GM23338 (cell line): ENCODE measurements around the gene RUBCN. TPM values are rescaled to one million over a fixed set of nuclear protein-coding genes. Genes with fewer than 3 reads are reported as not detected.

Experiments used
- ATAC-seq: fragments of 200-7000 bp; cut with Tn5 transposase; 3 replicates; pipeline ENCODE4 v1.9.1; 2020
- DNase-seq: peaks from one replicate; pipeline ENCODE4 v3.0.0-alpha.2; 2015; ENCODE audit warnings: low spot score
- H2AFZ ChIP-seq: fragments of 200-600 bp; sonication (generic); 2 replicates; pipeline ENCODE4 v1.8.0; 2016; ENCODE audit warnings: antibody characterized with exemption, mild to moderate bottlenecking, moderate library complexity
- H3F3A ChIP-seq: fragments of 200-600 bp; sonication (generic); replicated peaks from 2 replicates; pipeline ENCODE4 v1.8.0; 2017; ENCODE audit warnings: antibody characterized with exemption, mixed run types, low read depth
- H3K27ac ChIP-seq: fragments of 200-600 bp; sonication (generic); 2 replicates; pipeline ENCODE4 v1.6.1; 2016; ENCODE audit warnings: low read depth
- H3K27me3 ChIP-seq: fragments of 200-600 bp; sonication (generic); 2 replicates; pipeline ENCODE4 v1.8.0; 2016; ENCODE audit warnings: mild to moderate bottlenecking, mixed run types, moderate library complexity; ENCODE audit not compliant: insufficient read depth
- H3K36me3 ChIP-seq: fragments of 200-600 bp; sonication (generic); 2 replicates; pipeline ENCODE4 v1.8.0; 2016; ENCODE audit warnings: mild to moderate bottlenecking; ENCODE audit not compliant: insufficient read depth
- H3K4me1 ChIP-seq: fragments of 200-600 bp; sonication (generic); 2 replicates; pipeline ENCODE4 v1.8.0; 2016; ENCODE audit warnings: mild to moderate bottlenecking, moderate library complexity; ENCODE audit not compliant: insufficient read depth
- H3K4me2 ChIP-seq: fragments of 200-600 bp; sonication (generic); 2 replicates; pipeline ENCODE4 v1.7.1; 2017; ENCODE audit warnings: mixed run types
- H3K4me3 ChIP-seq: fragments of 200-600 bp; sonication (generic); 2 replicates; pipeline ENCODE4 v1.6.1; 2016; ENCODE audit warnings: mixed run types
- H3K79me2 ChIP-seq: fragments of 200-600 bp; sonication (generic); replicated peaks from 2 replicates; pipeline ENCODE4 v1.8.0; 2017; ENCODE audit warnings: mild to moderate bottlenecking; ENCODE audit not compliant: insufficient read depth
- H3K9me2 ChIP-seq: fragments of 200-600 bp; sonication (generic); 2 replicates; pipeline ENCODE4 v1.8.0; 2017; ENCODE audit not compliant: insufficient read depth
- H4K20me1 ChIP-seq: fragments of 200-600 bp; sonication (generic); replicated peaks from 2 replicates; pipeline ENCODE4 v1.8.0; 2017; ENCODE audit warnings: mild to moderate bottlenecking; ENCODE audit not compliant: insufficient read depth
- H3K27ac Mint-ChIP-seq: 2 replicates; pipeline ENCODE4 v1.8.0; 2020; ENCODE audit warnings: inconsistent platforms, mild to moderate bottlenecking, moderate library complexity, mixed read lengths
- H3K27me3 Mint-ChIP-seq: 3 replicates; pipeline ENCODE4 v1.8.0; 2022; ENCODE audit warnings: low read depth, mild to moderate bottlenecking, moderate library complexity, mixed read lengths, inconsistent platforms; ENCODE audit not compliant: insufficient read depth, poor library complexity
- H3K36me3 Mint-ChIP-seq: 3 replicates; pipeline ENCODE4 v1.8.0; 2021; ENCODE audit warnings: low read depth, mild to moderate bottlenecking, inconsistent platforms, moderate library complexity, mixed read lengths
- H3K4me1 Mint-ChIP-seq: 3 replicates; pipeline ENCODE4 v1.8.0; 2020; ENCODE audit warnings: mild to moderate bottlenecking, inconsistent platforms, mixed read lengths
- H3K4me3 Mint-ChIP-seq: 3 replicates; pipeline ENCODE4 v1.8.0; 2021; ENCODE audit warnings: moderate library complexity, mild to moderate bottlenecking, inconsistent platforms, mixed read lengths
- H3K9me3 Mint-ChIP-seq: 3 replicates; pipeline ENCODE4 v1.8.0; 2020; ENCODE audit warnings: moderate library complexity, mild to moderate bottlenecking, inconsistent platforms, mixed read lengths
- CREB1 ChIP-seq: fragments of 250-450 bp; sonication (Bioruptor Pico); IDR thresholded peaks from 2 replicates; pipeline ENCODE4 v1.5.0; 2020; ENCODE audit warnings: low read depth, mild to moderate bottlenecking, moderate library complexity
- CTCF ChIP-seq, 2 experiments: fragments of 200-600 bp in 1 of 2; sonication (generic) in 1 of 2; conservative IDR thresholded peaks; 2 replicates each; pipeline versions ENCODE4 v1.5.1 to v1.6.1; 2016 to 2017; ENCODE audit warnings: antibody characterized with exemption in 2 of 2, low read depth in 2 of 2, mild to moderate bottlenecking in 2 of 2, moderate library complexity in 1 of 2
- ETS1 ChIP-seq: IDR thresholded peaks from 2 replicates; pipeline ENCODE4 v1.6.1; 2016; ENCODE audit warnings: antibody characterized with exemption
- EZH2 ChIP-seq: fragments of 200-600 bp; sonication (generic); IDR thresholded peaks from one replicate; pipeline ENCODE4 v1.8.0; 2017; ENCODE audit warnings: antibody characterized with exemption, mild to moderate bottlenecking, low read depth; ENCODE audit not compliant: unreplicated experiment
- EZH2phosphoT487 ChIP-seq: fragments of 200-600 bp; sonication (generic); IDR thresholded peaks from one replicate; pipeline ENCODE4 v1.8.1; 2018; ENCODE audit warnings: antibody characterized with exemption; ENCODE audit not compliant: unreplicated experiment
- JUNB ChIP-seq: IDR thresholded peaks from one replicate; pipeline ENCODE4 v1.6.1; 2016; ENCODE audit warnings: antibody characterized with exemption; ENCODE audit not compliant: unreplicated experiment
- NANOG ChIP-seq: IDR thresholded peaks from 2 replicates; pipeline ENCODE4 v1.6.1; 2016; ENCODE audit warnings: antibody characterized with exemption, borderline replicate concordance
- POLR2AphosphoS5 ChIP-seq: IDR thresholded peaks from 2 replicates; pipeline ENCODE4 v1.6.1; 2016; ENCODE audit warnings: antibody characterized with exemption, low read depth
- REST ChIP-seq: IDR thresholded peaks from one replicate; pipeline ENCODE4 v1.6.1; 2018; ENCODE audit warnings: antibody characterized with exemption; ENCODE audit not compliant: unreplicated experiment
- STAT1 ChIP-seq: IDR thresholded peaks from one replicate; pipeline ENCODE4 v1.6.1; 2016; ENCODE audit warnings: antibody characterized with exemption; ENCODE audit not compliant: unreplicated experiment
- ZNF114 ChIP-seq: fragments of 250-450 bp; sonication (Bioruptor Pico); IDR thresholded peaks from 2 replicates; pipeline ENCODE4 v1.5.0; 2020; ENCODE audit warnings: mild to moderate bottlenecking, moderate library complexity
- ZNF331 ChIP-seq: fragments of 250-450 bp; sonication (Bioruptor Pico); IDR thresholded peaks from 2 replicates; pipeline ENCODE4 v1.5.0; 2020; ENCODE audit warnings: low read depth, mild to moderate bottlenecking, moderate library complexity
- ZNF462 ChIP-seq: fragments of 250-450 bp; sonication (Bioruptor Pico); IDR thresholded peaks from 2 replicates; pipeline ENCODE4 v1.5.0; 2020; ENCODE audit warnings: mild to moderate bottlenecking, moderate library complexity
- polyA plus RNA-seq: library from polyadenylated mRNA; unstranded; fragments of >200 nt; fragmentation: Nextera tagmentation; extraction: Ambion mirVana; gene quantifications from 2 replicates; pipeline ENCODE4 v1.2.1, GENCODE V29; 2016
- total RNA-seq: library from RNA; depleted of rRNA; stranded (reverse); fragments of >200 nt; shearing (Covaris generic); gene quantifications from 2 replicates; pipeline ENCODE4 v1.2.3, GENCODE V29; 2014

RUBCN gene
- total and polyA plus RNA-seq, 2 experiments from 2014 or later: 13.1 to 33.2 TPM

- TF ChIP-seq ETS1 (no peak), REST (no peak), CTCF (conservative IDR thresholded peaks at IDR 0.05; ENCODE audit: low read depth in 2 of 2) (no peak), CREB1 (CRISPR knock-in tag) (no peak), NANOG (no peak), ZNF331 (CRISPR knock-in tag) (no peak), EZH2 (no peak), ZNF114 (CRISPR knock-in tag) (no peak), ZNF462 (no peak), POLR2AphosphoS5 (no peak), JUNB (no peak), STAT1 (no peak), EZH2phosphoT487 (no peak)
- Histone ChIP-seq H4K20me1 (no peaks in the 10 kb centered on the region), H3K36me3 (peaks cover 3% of the 10 kb centered on the region; the same call in 1 of the 2 replicates), H3K4me3 (no peak overlapping the region), H3K27ac (no peak overlapping the region), H3K9me2 (no peaks in the 10 kb centered on the region), H3K4me2 (no peak overlapping the region), H3F3A (no peaks in the 10 kb centered on the region), H3K79me2 (no peaks in the 10 kb centered on the region), H2AFZ (no peak overlapping the region), H3K4me1 (no peaks in the 10 kb centered on the region), H3K27me3 (no peaks in the 10 kb centered on the region)
- Mint-ChIP-seq H3K27me3 (peaks cover 4% of the 10 kb centered on the region), H3K36me3 (peaks cover 44% of the 10 kb centered on the region), H3K27ac (no peak overlapping the region), H3K9me3 (no peaks in the 10 kb centered on the region), H3K4me1 (no peaks in the 10 kb centered on the region), H3K4me3 (no peak overlapping the region)
- ATAC-seq: no peak
- no peak for DNase-seq
Observed at GRCh38 chr3:197700095-197700494, 36.6 kb downstream of the RUBCN start.
